DOHH2 (cell line): ENCODE data around the gene HDC.

ENCODE experiments used
- CTCF ChIP-seq: fragments of 200-600 bp; sonication (generic); IDR thresholded peaks from one replicate; pipeline ENCODE4 v1.5.1; 2014; ENCODE audit warnings: antibody characterized with exemption, mild to moderate bottlenecking, low read depth, low read length; ENCODE audit not compliant: poor library complexity, severe bottlenecking
- EZH2phosphoT487 ChIP-seq: fragments of 200-600 bp; sonication (generic); IDR thresholded peaks from 2 replicates; pipeline ENCODE4 v1.6.1; 2017; ENCODE audit warnings: borderline replicate concordance, mild to moderate bottlenecking, antibody characterized with exemption, low read length, moderate library complexity, mixed read lengths

- no peak for TF ChIP-seq CTCF
- TF ChIP-seq EZH2phosphoT487, result no peak
Measured at GRCh38 chr15:50252556-50252955, 13.0 kb downstream of the HDC start.
